Skin of body (tissue), 2 donors: ENCODE measurements around the gene VGLL4. TPM values are rescaled to one million over a fixed set of nuclear protein-coding genes. Genes with fewer than 3 reads are reported as not detected.

ENCODE experiments used
- DNase-seq: peaks from one replicate; lab custom pipeline; 2025; lab: John Stamatoyannopoulos, UW
- total RNA-seq: library from RNA; depleted of rRNA; stranded (reverse); fragments of >200 nt; gene quantifications from one replicate; pipeline ENCODE4 v1.2.3, GENCODE V29; 2014

Gene VGLL4
- total RNA-seq, 1 donor from 2014 or later: 63.2 TPM

GRCh38 chr3:11653298-11654055 lies 9.8 kb upstream of the VGLL4 start:
- no peak for DNase-seq

GRCh38 chr3:11651900-11652299 lies 8.2 kb upstream of the VGLL4 start:
- peak; percentile 40 for DNase-seq

- DNase-seq: no peak
Measured at GRCh38 chr3:11651477-11651876, 7.8 kb upstream of the VGLL4 start.

- no peak for DNase-seq
Measured at GRCh38 chr3:11650391-11650790, 6.7 kb upstream of the VGLL4 start.

GRCh38 chr3:11648735-11649134 lies 5.0 kb upstream of the VGLL4 start:
- DNase-seq: no peak

GRCh38 chr3:11643201-11643603 lies 513 bp downstream of the VGLL4 start:
- no peak for DNase-seq

- DNase-seq: peak; percentile 77
Measured at GRCh38 chr3:11642431-11643191, 1.1 kb downstream of the VGLL4 start.

- DNase-seq: peak; percentile 71
Measured at GRCh38 chr3:11641683-11642430, 1.9 kb downstream of the VGLL4 start.

- DNase-seq: peak; percentile 60
Measured at GRCh38 chr3:11641316-11641682, 2.4 kb downstream of the VGLL4 start.

- DNase-seq: no peak
Measured at GRCh38 chr3:11640009-11640673, 3.6 kb downstream of the VGLL4 start.

GRCh38 chr3:11638495-11639358 lies 5.0 kb downstream of the VGLL4 start:
- peak; percentile 62 for DNase-seq

- DNase-seq: peak; percentile 93
Measured at GRCh38 chr3:11637901-11638458, 5.7 kb downstream of the VGLL4 start.

GRCh38 chr3:11636394-11636770 lies 7.3 kb downstream of the VGLL4 start:
- no peak for DNase-seq

- peak; percentile 79 for DNase-seq
Measured at GRCh38 chr3:11635680-11636393, 7.9 kb downstream of the VGLL4 start.

- DNase-seq: no peak
Measured at GRCh38 chr3:11634974-11635612, 8.6 kb downstream of the VGLL4 start.

- no peak for DNase-seq
Measured at GRCh38 chr3:11634081-11634635, 9.6 kb downstream of the VGLL4 start.

GRCh38 chr3:11632966-11633365 lies 10.7 kb downstream of the VGLL4 start:
- DNase-seq: no peak

GRCh38 chr3:11632564-11632963 lies 11.2 kb downstream of the VGLL4 start:
- DNase-seq: no peak

- DNase-seq: no peak
Measured at GRCh38 chr3:11631820-11632219, 11.9 kb downstream of the VGLL4 start.
